PC-9 (cell line): ENCODE results near the gene CDH1. TPM values are rescaled to one million over a fixed set of nuclear protein-coding genes. Genes with fewer than 3 reads are reported as not detected.

ENCODE experiments used
- BruUV-seq: library from RNA; stranded (reverse); fragments of 400-500 nt; replicated peaks from 2 replicates; lab custom pipeline; 2021; lab: Mats Ljungman, UMichigan
- CTCF ChIA-PET: fragments of 300-600 bp; sonication (Branson Sonifier 250); formaldehyde crosslinking; loops from one replicate; lab custom pipeline; 2022; ENCODE audit warnings: antibody characterized with exemption; lab: Charles Lee
- POLR2A ChIA-PET: fragments of 300-600 bp; sonication (Branson Sonifier 250); formaldehyde crosslinking; loops from one replicate; lab custom pipeline; 2022; ENCODE audit warnings: antibody characterized with exemption; ENCODE audit not compliant: unreplicated experiment; lab: Charles Lee
- DNase-seq, 2 experiments: peaks; one replicate each; pipeline versions ENCODE4 v3.0.0 to v3.0.0-alpha.2; 2015 to 2022; ENCODE audit warnings: mixed read lengths in 1 of 2
- H2AFZ ChIP-seq: fragments of 200-600 bp; sonication (generic); 2 replicates; pipeline ENCODE4 v1.8.1; 2017; ENCODE audit warnings: antibody characterized with exemption
- H3F3A ChIP-seq: fragments of 200-600 bp; sonication (generic); 2 replicates; pipeline ENCODE4 v1.8.1; 2017; ENCODE audit warnings: antibody characterized with exemption, mild to moderate bottlenecking, low read depth; ENCODE audit not compliant: insufficient read depth
- H3K27ac ChIP-seq: fragments of 200-600 bp; sonication (generic); 2 replicates; pipeline ENCODE4 v1.6.1; 2016; ENCODE audit warnings: mixed run types
- H3K27me3 ChIP-seq: fragments of 200-600 bp; sonication (generic); 2 replicates; pipeline ENCODE4 v1.6.1; 2016; ENCODE audit warnings: low read depth, mixed run types; ENCODE audit not compliant: insufficient read depth
- H3K36me3 ChIP-seq: fragments of 200-600 bp; sonication (generic); 2 replicates; pipeline ENCODE4 v1.6.1; 2016; ENCODE audit warnings: low read depth, mixed run types
- H3K4me1 ChIP-seq: fragments of 200-600 bp; sonication (generic); replicated peaks from 2 replicates; pipeline ENCODE4 v1.6.1; 2016; ENCODE audit warnings: mixed run types; ENCODE audit not compliant: insufficient read depth
- H3K4me2 ChIP-seq: fragments of 200-600 bp; sonication (generic); 2 replicates; pipeline ENCODE4 v1.6.1; 2017; ENCODE audit warnings: mixed run types
- H3K4me3 ChIP-seq: fragments of 200-600 bp; sonication (generic); 2 replicates; pipeline ENCODE4 v1.6.1; 2016; ENCODE audit warnings: mixed run types
- H3K79me2 ChIP-seq: fragments of 200-600 bp; sonication (generic); 2 replicates; pipeline ENCODE4 v1.6.1; 2017; ENCODE audit warnings: low read depth, mixed run types
- H3K9me2 ChIP-seq: fragments of 200-600 bp; sonication (generic); 2 replicates; pipeline ENCODE4 v1.8.1; 2017; ENCODE audit warnings: mild to moderate bottlenecking; ENCODE audit not compliant: insufficient read depth
- H3K9me3 ChIP-seq: fragments of 200-600 bp; sonication (generic); 2 replicates; pipeline ENCODE4 v1.8.1; 2016; ENCODE audit warnings: low read depth; ENCODE audit not compliant: insufficient read depth
- H4K20me1 ChIP-seq: fragments of 200-600 bp; sonication (generic); 2 replicates; pipeline ENCODE4 v1.8.1; 2017; ENCODE audit not compliant: insufficient read depth
- CTCF ChIP-seq: fragments of 200-600 bp; sonication (generic); conservative IDR thresholded peaks from 2 replicates; pipeline ENCODE4 v1.6.1; 2017; ENCODE audit warnings: mixed run types, antibody characterized with exemption, mild to moderate bottlenecking, moderate library complexity
- EZH2 ChIP-seq: fragments of 200-600 bp; sonication (generic); IDR thresholded peaks from 2 replicates; pipeline ENCODE4 v1.8.0; 2017; ENCODE audit warnings: antibody characterized with exemption, low read depth
- intact Hi-C: fragments of 100-400 bp; cut with micrococcal nuclease; formaldehyde crosslinking; loops from one replicate; pipeline ENCODE4 v1.10.0; 2022; ENCODE audit not compliant: unreplicated experiment
- total RNA-seq: library from RNA; stranded (reverse); gene quantifications from 2 replicates; pipeline ENCODE4 v1.2.3, GENCODE V29; 2021

The CDH1 gene
- total RNA-seq, 1 experiment from 2014 or later: 120 TPM

GRCh38 chr16:68754084-68754792 lies 17.1 kb downstream of the CDH1 start:
- H3K79me2 ChIP-seq: peaks cover 73% of the 10 kb centered on the region
- peak overlapping the region; percentile 80 for H3K4me2 ChIP-seq
- no peaks in the 10 kb centered on the region for H3K27me3 ChIP-seq
- H3K9me2 ChIP-seq: no peaks in the 10 kb centered on the region
- no peak overlapping the region for H3K4me3 ChIP-seq
- BruUV-seq: no TSS peak
- CTCF ChIA-PET: interaction anchor here (0.6 kb wide), 1 partner anchor 48 kb away, joined by 11 read pairs; no protein-coding TSS in a partner anchor
- intact Hi-C loops: no loop called here
- POLR2A ChIA-PET: no interaction called here
- peaks cover 5% of the 10 kb centered on the region; the same call in 1 of the 2 replicates for H3K36me3 ChIP-seq
- DNase-seq: no peak
- TF ChIP-seq CTCF: no peak
- no peak for TF ChIP-seq EZH2
- peaks cover 10% of the 10 kb centered on the region; the same call in 1 of the 2 replicates for H4K20me1 ChIP-seq
- peaks cover 64% of the 10 kb centered on the region for H3K4me1 ChIP-seq
- peak overlapping the region; percentile 98 for H3K27ac ChIP-seq
- peaks cover 55% of the 10 kb centered on the region for H3F3A ChIP-seq
- H3K9me3 ChIP-seq: no peaks in the 10 kb centered on the region
- no peak overlapping the region for H2AFZ ChIP-seq

DNA sequence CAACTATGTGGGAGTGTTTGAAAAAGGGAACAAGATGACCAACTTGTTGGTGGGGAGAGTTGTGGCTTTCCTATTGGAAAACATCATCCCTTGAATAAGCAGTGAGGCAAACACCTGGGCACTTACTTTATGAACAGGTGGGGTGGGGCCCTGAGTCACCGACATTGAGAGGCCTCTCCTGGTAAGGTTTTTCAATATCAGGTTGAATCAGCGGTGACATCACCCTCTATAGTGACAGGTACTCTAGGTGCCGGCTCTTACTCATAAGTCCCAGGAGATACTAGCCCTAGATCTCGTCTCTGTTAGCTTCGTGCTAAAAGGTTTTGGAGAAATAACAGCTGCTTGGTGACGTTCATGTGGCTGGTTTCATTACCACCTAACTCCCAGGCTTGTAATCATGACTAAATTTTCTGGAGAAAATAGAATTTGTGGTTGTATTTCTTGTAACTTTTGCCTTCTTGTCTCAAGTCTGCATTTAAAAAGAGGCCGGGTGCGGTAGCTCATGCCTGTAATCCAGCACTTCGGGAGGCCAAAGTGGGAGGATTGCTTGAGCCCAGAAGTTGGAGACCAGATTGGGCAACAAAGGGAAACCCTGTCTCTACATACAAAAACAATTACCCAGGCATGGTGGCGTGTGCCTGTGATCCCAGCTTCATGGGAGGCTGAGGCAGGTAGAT lies 19.3 kb downstream of the CDH1 start:
- Histone ChIP-seq H3K79me2 (peaks cover 70% of the 10 kb centered on the region), H4K20me1 (peaks cover 10% of the 10 kb centered on the region; the same call in 1 of the 2 replicates), H3K4me2 (peak overlapping the region; percentile 80), H3K4me1 (peaks cover 77% of the 10 kb centered on the region), H3K27ac (peak overlapping the region; percentile 98), H3F3A (peaks cover 60% of the 10 kb centered on the region), H2AFZ (no peak overlapping the region), H3K4me3 (no peak overlapping the region; the same call in 1 of the 2 replicates), H3K27me3 (no peaks in the 10 kb centered on the region), H3K9me2 (no peaks in the 10 kb centered on the region), H3K36me3 (no peaks in the 10 kb centered on the region), H3K9me3 (no peaks in the 10 kb centered on the region)
- ChIA-PET POLR2A (interaction anchor here (0.5 to 1.0 kb wide), 3 partner anchors 11 to 24 kb away, joined by 3 to 5 read pairs (median 4); no protein-coding TSS in a partner anchor), CTCF (interaction anchor here (0.5 to 0.6 kb wide), 2 partner anchors 38 to 46 kb away, joined by 3 to 9 read pairs; no protein-coding TSS in a partner anchor)
- no peak for TF ChIP-seq EZH2
- no peak for TF ChIP-seq CTCF
- TSS peak; percentile 29 for BruUV-seq
- DNase-seq: peak; percentile 89 to 100
- intact Hi-C loops: loop anchor here (1.0 to 2.0 kb wide), 4 partner anchors 14 to 49 kb away; no protein-coding TSS in a partner anchor

- TF ChIP-seq EZH2: no peak
- TF ChIP-seq CTCF: no peak
- BruUV-seq: no TSS peak
- Histone ChIP-seq H3F3A (peaks cover 50% of the 10 kb centered on the region), H4K20me1 (peaks cover 10% of the 10 kb centered on the region; the same call in 1 of the 2 replicates), H3K4me1 (peaks cover 68% of the 10 kb centered on the region), H3K4me2 (peak overlapping the region; percentile 28; the same call in 1 of the 2 replicates), H3K79me2 (peaks cover 74% of the 10 kb centered on the region), H3K4me3 (no peak overlapping the region), H3K27me3 (no peaks in the 10 kb centered on the region), H3K9me3 (no peaks in the 10 kb centered on the region), H2AFZ (no peak overlapping the region), H3K36me3 (no peaks in the 10 kb centered on the region), H3K27ac (peak overlapping the region; percentile 98; the same call in 1 of the 2 replicates), H3K9me2 (no peaks in the 10 kb centered on the region)
- intact Hi-C loops: loop anchor here (2.0 kb wide), 2 partner anchors 15 to 25 kb away; no protein-coding TSS in a partner anchor
- no peak for DNase-seq
- POLR2A ChIA-PET: no interaction called here
- CTCF ChIA-PET: interaction anchor here (0.7 to 0.9 kb wide), 2 partner anchors 34 to 167 kb away, joined by 7 to 8 read pairs; no protein-coding TSS in a partner anchor
These were observed 20.5 kb downstream of the CDH1 start for GRCh38 chr16:68757625-68757935.
